Thoracic aorta (tissue), 2 donors: ENCODE data around the gene RXFP3. TPM values are rescaled to one million over a fixed set of nuclear protein-coding genes. Genes with fewer than 3 reads are reported as not detected.

ENCODE experiments used
- ATAC-seq: fragments of 150-250 bp; one replicate; pipeline ENCODE4 v1.8.0; 2017; ENCODE audit warnings: low read depth; ENCODE audit not compliant: insufficient number of reproducible peaks, low FRiP score
- DNase-seq: peaks from one replicate; pipeline ENCODE4 v3.0.0-alpha.2; 2020; ENCODE audit warnings: low spot score
- H3K27ac ChIP-seq, 2 donors: fragments of 200-600 bp; sonication (generic); 1 replicate in 1 of 2; 2 replicates in 1 of 2; pipeline ENCODE4 v1.5.1; 2016; ENCODE audit warnings: mild to moderate bottlenecking in 2 of 2, moderate library complexity in 2 of 2
- H3K27me3 ChIP-seq: fragments of 200-600 bp; sonication (generic); replicated peaks from 2 replicates; pipeline ENCODE4 v1.6.0; 2016; ENCODE audit warnings: mild to moderate bottlenecking; ENCODE audit not compliant: insufficient read depth
- H3K36me3 ChIP-seq: fragments of 200-600 bp; sonication (generic); one replicate; pipeline ENCODE4 v1.5.1; 2016
- H3K4me1 ChIP-seq, 2 donors: fragments of 200-600 bp; sonication (generic); 1 replicate in 1 of 2; 2 replicates in 1 of 2; pipeline versions ENCODE4 v1.5.1 to v1.6.0; 2016; ENCODE audit warnings: low read depth in 2 of 2, mild to moderate bottlenecking in 1 of 2; ENCODE audit not compliant: control insufficient read depth in 1 of 2
- H3K4me3 ChIP-seq: fragments of 200-600 bp; sonication (generic); 2 replicates; pipeline ENCODE4 v1.5.1; 2016; ENCODE audit warnings: mild to moderate bottlenecking
- H3K9me3 ChIP-seq: fragments of 200-600 bp; sonication (generic); 2 replicates; pipeline ENCODE4 v1.5.1; 2016
- total RNA-seq, 2 donors: library from RNA; depleted of rRNA; stranded (reverse); fragments of >200 nt; gene quantifications; one replicate each; pipeline versions ENCODE4 v1.1.0 to v1.2.3, GENCODE V29; 2016
- TF ChIP-seq, protein P1 (sequence below): fragments of 200-600 bp; sonication (generic); IDR thresholded peaks from one replicate; pipeline ENCODE4 v1.5.1; 2019; ENCODE audit warnings: antibody characterized with exemption

The RXFP3 gene
- total RNA-seq, 2 donors from 2014 or later: not detected

DNA sequence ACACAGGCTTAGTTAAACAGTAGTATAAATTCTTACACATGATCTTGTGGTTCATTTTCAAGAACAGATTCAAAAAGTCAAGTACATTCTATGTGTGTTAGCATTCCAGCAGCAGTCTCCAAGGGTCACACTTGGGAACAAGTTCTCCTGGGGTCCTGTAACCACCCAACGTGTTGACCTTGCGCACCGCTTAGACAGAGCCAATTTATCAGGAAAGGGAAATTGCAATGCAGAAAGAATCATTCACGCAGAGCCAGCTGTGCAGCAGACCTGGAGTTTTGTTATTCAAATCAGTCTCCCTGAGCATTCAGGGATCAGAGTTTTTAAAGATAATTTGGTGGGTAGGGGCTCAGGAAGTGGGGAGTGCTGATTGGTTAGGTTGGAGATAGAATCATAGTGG lies 8.5 kb upstream of the RXFP3 start:
- Histone ChIP-seq H3K27me3 (no peaks in the 10 kb centered on the region), H3K4me3 (no peak overlapping the region), H3K9me3 (no peaks in the 10 kb centered on the region), H3K27ac (no peak overlapping the region), H3K36me3 (no peaks in the 10 kb centered on the region), H3K4me1 (no peaks in the 10 kb centered on the region)
- TF ChIP-seq, protein P1, sequence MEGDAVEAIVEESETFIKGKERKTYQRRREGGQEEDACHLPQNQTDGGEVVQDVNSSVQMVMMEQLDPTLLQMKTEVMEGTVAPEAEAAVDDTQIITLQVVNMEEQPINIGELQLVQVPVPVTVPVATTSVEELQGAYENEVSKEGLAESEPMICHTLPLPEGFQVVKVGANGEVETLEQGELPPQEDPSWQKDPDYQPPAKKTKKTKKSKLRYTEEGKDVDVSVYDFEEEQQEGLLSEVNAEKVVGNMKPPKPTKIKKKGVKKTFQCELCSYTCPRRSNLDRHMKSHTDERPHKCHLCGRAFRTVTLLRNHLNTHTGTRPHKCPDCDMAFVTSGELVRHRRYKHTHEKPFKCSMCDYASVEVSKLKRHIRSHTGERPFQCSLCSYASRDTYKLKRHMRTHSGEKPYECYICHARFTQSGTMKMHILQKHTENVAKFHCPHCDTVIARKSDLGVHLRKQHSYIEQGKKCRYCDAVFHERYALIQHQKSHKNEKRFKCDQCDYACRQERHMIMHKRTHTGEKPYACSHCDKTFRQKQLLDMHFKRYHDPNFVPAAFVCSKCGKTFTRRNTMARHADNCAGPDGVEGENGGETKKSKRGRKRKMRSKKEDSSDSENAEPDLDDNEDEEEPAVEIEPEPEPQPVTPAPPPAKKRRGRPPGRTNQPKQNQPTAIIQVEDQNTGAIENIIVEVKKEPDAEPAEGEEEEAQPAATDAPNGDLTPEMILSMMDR: no peak
- no peak for ATAC-seq
- no peak for DNase-seq

DNA sequence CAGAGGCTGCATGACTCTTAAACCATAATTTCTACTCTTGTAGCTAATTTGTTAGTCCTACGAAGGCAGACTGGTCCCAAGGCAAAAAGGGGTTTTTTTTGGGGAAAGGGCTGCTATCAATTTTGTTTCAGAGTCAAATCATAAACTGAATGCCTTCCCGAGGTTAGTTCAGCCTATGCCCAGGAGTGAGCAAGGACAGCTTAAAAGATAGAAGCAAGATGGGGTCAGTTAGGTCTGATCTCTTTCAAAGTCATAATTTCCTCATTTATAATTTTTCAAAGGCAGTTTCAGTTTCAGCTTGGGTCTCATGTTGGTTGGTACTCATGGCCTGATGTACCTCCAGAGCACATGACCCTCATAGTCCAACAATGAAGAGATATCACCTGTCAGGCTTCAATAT lies 7.9 kb upstream of the RXFP3 start:
- DNase-seq (no peak), ATAC-seq (no peak)
- no peak overlapping the region for H3K4me3 ChIP-seq
- H3K27ac ChIP-seq: no peak overlapping the region
- H3K9me3 ChIP-seq: no peaks in the 10 kb centered on the region
- H3K36me3 ChIP-seq: no peaks in the 10 kb centered on the region
- no peaks in the 10 kb centered on the region for H3K27me3 ChIP-seq
- TF ChIP-seq, protein P1: no peak
- H3K4me1 ChIP-seq: no peaks in the 10 kb centered on the region

GRCh38 chr5:33929925-33930690 lies 6.1 kb upstream of the RXFP3 start:
- Histone ChIP-seq H3K4me3 (no peak overlapping the region), H3K4me1 (no peaks in the 10 kb centered on the region), H3K27me3 (no peaks in the 10 kb centered on the region), H3K27ac (no peak overlapping the region), H3K9me3 (no peaks in the 10 kb centered on the region), H3K36me3 (no peaks in the 10 kb centered on the region)
- TF ChIP-seq, protein P1: no peak
- DNase-seq: no peak
- ATAC-seq: no peak

- no peak for ATAC-seq
- H3K36me3 ChIP-seq: no peaks in the 10 kb centered on the region
- no peak overlapping the region for H3K4me3 ChIP-seq
- no peak for DNase-seq
- peaks cover 5 to 7% of the 10 kb centered on the region in 2 donors for H3K4me1 ChIP-seq
- no peaks in the 10 kb centered on the region for H3K9me3 ChIP-seq
- no peaks in the 10 kb centered on the region for H3K27me3 ChIP-seq
- TF ChIP-seq, protein P1: no peak
- no peak overlapping the region for H3K27ac ChIP-seq
Measured at GRCh38 chr5:33931136-33931535, 5.0 kb upstream of the RXFP3 start.

- Histone ChIP-seq H3K9me3 (no peaks in the 10 kb centered on the region), H3K4me1 (peaks cover 10 to 25% of the 10 kb centered on the region in 2 donors), H3K36me3 (no peaks in the 10 kb centered on the region), H3K27ac (no peak overlapping the region), H3K27me3 (peaks cover 8% of the 10 kb centered on the region), H3K4me3 (no peak overlapping the region)
- DNase-seq (no peak), ATAC-seq (no peak)
- TF ChIP-seq, protein P1: no peak
Measured at GRCh38 chr5:33933723-33934169, 2.4 kb upstream of the RXFP3 start.
